OCI-LY3 (cell line): ENCODE results near the gene RREB1.

Experiments
- H2AFZ ChIP-seq: fragments of 200-600, 300-600 bp; shearing (Covaris generic); 2 replicates; pipeline ENCODE4 v1.6.0; 2014; ENCODE audit warnings: antibody characterized with exemption, low read depth, low read length
- H3K27ac ChIP-seq: fragments of 200-600, 300-600 bp; sonication (generic); 2 replicates; pipeline ENCODE4 v1.5.1; 2014; ENCODE audit warnings: mild to moderate bottlenecking, low read length, moderate library complexity, mixed read lengths
- H3K27me3 ChIP-seq: fragments of 200-600, 300-600 bp; sonication (generic); 2 replicates; pipeline ENCODE4 v1.6.1; 2014; ENCODE audit warnings: low read depth, low read length, mixed read lengths
- H3K36me3 ChIP-seq: fragments of 200-600, 300-600 bp; sonication (generic); replicated peaks from 2 replicates; pipeline ENCODE3; 2014; ENCODE audit warnings: low read depth, low read length, mixed read lengths
- H3K4me1 ChIP-seq: fragments of 300-600, 200-600 bp; sonication (generic); 2 replicates; pipeline ENCODE4 v1.6.1; 2014; ENCODE audit warnings: low read length, mixed read lengths
- H3K4me2 ChIP-seq: fragments of 200-600, 300-600 bp; sonication (generic); 2 replicates; pipeline ENCODE4 v1.6.1; 2014; ENCODE audit warnings: low read length, mixed read lengths
- H3K4me3 ChIP-seq: fragments of 300-600, 200-600 bp; sonication (generic); 2 replicates; pipeline ENCODE4 v1.5.1; 2014; ENCODE audit warnings: antibody characterized with exemption, mild to moderate bottlenecking, low read length, moderate library complexity
- H3K79me2 ChIP-seq: fragments of 300-600, 200-600 bp; shearing (Covaris generic); 2 replicates; pipeline ENCODE4 v1.6.1; 2014; ENCODE audit warnings: mild to moderate bottlenecking, low read length, mixed read lengths
- H3K9ac ChIP-seq: fragments of 300-600, 200-600 bp; shearing (Covaris generic); 2 replicates; pipeline ENCODE4 v1.6.0; 2014; ENCODE audit warnings: mild to moderate bottlenecking, low read length, moderate library complexity
- H3K9me3 ChIP-seq: fragments of 200-600, 300-600 bp; shearing (Covaris generic); 2 replicates; pipeline ENCODE4 v1.6.1; 2014; ENCODE audit warnings: low read length, mixed read lengths; ENCODE audit not compliant: insufficient read depth
- H4K20me1 ChIP-seq: fragments of 200-600, 300-600 bp; sonication (generic); 2 replicates; pipeline ENCODE4 v1.6.1; 2016; ENCODE audit warnings: low read length, mixed read lengths; ENCODE audit not compliant: insufficient read depth
- CTCF ChIP-seq: fragments of 200-600, 300-600 bp; sonication (generic); IDR thresholded peaks from 2 replicates; pipeline ENCODE4 v1.5.1; 2014; ENCODE audit warnings: antibody characterized with exemption, low read length, low read depth
- EZH2phosphoT487 ChIP-seq: fragments of 200-600 bp; shearing (Covaris generic); IDR thresholded peaks from 2 replicates; pipeline ENCODE4 v1.6.1; 2018; ENCODE audit warnings: antibody characterized with exemption, mixed run types, low read depth

Gene RREB1

GRCh38 chr6:7257521-7258230 lies 149.9 kb downstream of the RREB1 start:
- peaks cover 5% of the 10 kb centered on the region; the same call in 1 of the 2 replicates for H3K9me3 ChIP-seq
- no peak overlapping the region for H3K4me2 ChIP-seq
- H2AFZ ChIP-seq, result no peak overlapping the region
- peaks cover 9% of the 10 kb centered on the region for H3K4me1 ChIP-seq
- H3K4me3 ChIP-seq, result no peak overlapping the region
- no peak overlapping the region for H3K9ac ChIP-seq
- TF ChIP-seq CTCF (no peak), EZH2phosphoT487 (no peak)
- no peaks in the 10 kb centered on the region for H3K79me2 ChIP-seq
- H3K36me3 ChIP-seq, result no peaks in the 10 kb centered on the region
- no peak overlapping the region for H3K27ac ChIP-seq
- peaks cover 13% of the 10 kb centered on the region for H3K27me3 ChIP-seq
- H4K20me1 ChIP-seq, result no peaks in the 10 kb centered on the region

- Histone ChIP-seq H3K36me3 (no peaks in the 10 kb centered on the region), H3K9me3 (peaks cover 5% of the 10 kb centered on the region; the same call in 1 of the 2 replicates), H3K4me1 (peaks cover 9% of the 10 kb centered on the region), H3K4me3 (no peak overlapping the region), H3K79me2 (no peaks in the 10 kb centered on the region), H2AFZ (no peak overlapping the region), H3K27ac (no peak overlapping the region), H3K27me3 (peaks cover 13% of the 10 kb centered on the region), H3K4me2 (no peak overlapping the region), H4K20me1 (no peaks in the 10 kb centered on the region), H3K9ac (no peak overlapping the region)
- TF ChIP-seq CTCF (no peak), EZH2phosphoT487 (no peak)
These were observed 150.5 kb downstream of the RREB1 start for GRCh38 chr6:7258231-7258763.

GRCh38 chr6:7260291-7261031 lies 152.7 kb downstream of the RREB1 start:
- H4K20me1 ChIP-seq, result no peaks in the 10 kb centered on the region
- H3K79me2 ChIP-seq, result no peaks in the 10 kb centered on the region
- no peak for TF ChIP-seq CTCF
- no peak for TF ChIP-seq EZH2phosphoT487
- H3K4me3 ChIP-seq, result peak overlapping the region; percentile 83
- H3K27ac ChIP-seq, result no peak overlapping the region
- H3K4me2 ChIP-seq, result peak overlapping the region; percentile 98
- H2AFZ ChIP-seq, result peak overlapping the region; percentile 74; the same call in 1 of the 2 replicates
- no peaks in the 10 kb centered on the region for H3K36me3 ChIP-seq
- H3K9me3 ChIP-seq, result peaks cover 4% of the 10 kb centered on the region; the same call in 1 of the 2 replicates
- H3K27me3 ChIP-seq, result peaks cover 13% of the 10 kb centered on the region
- peaks cover 9% of the 10 kb centered on the region for H3K4me1 ChIP-seq
- H3K9ac ChIP-seq, result peak overlapping the region; percentile 41; the same call in 1 of the 2 replicates
